ENCODE measurements around the gene RGL3. TPM values are rescaled to one million over a fixed set of nuclear protein-coding genes. Genes with fewer than 3 reads are reported as not detected.

The RGL3 gene
- total and polyA plus RNA-seq, 2 donors (not counting 1 experiment from before 2014, with no cell fraction given), result 0.20 to 4.0 TPM

GRCh38 chr19:11390933-11391680, 28.0 kb downstream of the RGL3 start:
- H3K27ac ChIP-seq (ENCODE audit: insufficient read depth, low read length), result no peak overlapping the region
- no peak overlapping the region for H3K4me3 ChIP-seq (replicated peaks in 1 of 4; ENCODE audit: control extremely low read depth in 1 of 4, insufficient read depth in 1 of 4, low read depth in 3 of 4, low read length in 4 of 4)
- no peak overlapping the region for H3K9ac ChIP-seq (ENCODE audit: insufficient read depth, low read length)
- no peaks in the 10 kb centered on the region for H3K4me1 ChIP-seq (ENCODE audit: control insufficient read depth, extremely low read depth, insufficient read depth, low read length)
- H3K9me3 ChIP-seq (ENCODE audit: control insufficient read depth, insufficient read depth, low read depth, low read length), result no peaks in the 10 kb centered on the region
- no peaks in the 10 kb centered on the region for H3K36me3 ChIP-seq (ENCODE audit: control insufficient read depth, insufficient read depth, low read length)
- H2AFZ ChIP-seq (ENCODE audit: low read length), result no peak overlapping the region
- H3K79me2 ChIP-seq (ENCODE audit: control insufficient read depth, insufficient read depth, low read length), result no peaks in the 10 kb centered on the region
- DNase-seq (ENCODE audit: low read depth in 2 of 2), result no peak
- H4K20me1 ChIP-seq (ENCODE audit: control insufficient read depth, extremely low read depth, insufficient read depth, low read length), result no peaks in the 10 kb centered on the region
- no peak for TF ChIP-seq EZH2 (IDR thresholded peaks at IDR 0.05; ENCODE audit: low read length, missing control alignments)
- TF ChIP-seq CTCF (conservative IDR thresholded peaks at IDR 0.05 in 1 of 2, IDR thresholded peaks at IDR 0.05 in 1 of 2; ENCODE audit: low read depth in 1 of 2, low read length in 2 of 2), result no peak
- H3K4me2 ChIP-seq (ENCODE audit: extremely low read depth, insufficient read depth, low read length), result no peak overlapping the region
- no peaks in the 10 kb centered on the region for H3K27me3 ChIP-seq (ENCODE audit: control insufficient read depth, insufficient read depth, low read length)

- H3K27me3 ChIP-seq (ENCODE audit: control insufficient read depth, insufficient read depth, low read length), result no peaks in the 10 kb centered on the region
- H3K27ac ChIP-seq (ENCODE audit: insufficient read depth, low read length), result no peak overlapping the region
- H3K9me3 ChIP-seq (ENCODE audit: control insufficient read depth, insufficient read depth, low read depth, low read length), result no peaks in the 10 kb centered on the region
- DNase-seq (ENCODE audit: low read depth in 2 of 2), result no peak
- no peak overlapping the region for H3K4me3 ChIP-seq (replicated peaks in 1 of 4; ENCODE audit: control extremely low read depth in 1 of 4, insufficient read depth in 1 of 4, low read depth in 3 of 4, low read length in 4 of 4)
- TF ChIP-seq CTCF (conservative IDR thresholded peaks at IDR 0.05 in 1 of 2, IDR thresholded peaks at IDR 0.05 in 1 of 2; ENCODE audit: low read depth in 1 of 2, low read length in 2 of 2) (no peak), EZH2 (IDR thresholded peaks at IDR 0.05; ENCODE audit: low read length, missing control alignments) (no peak)
- H2AFZ ChIP-seq (ENCODE audit: low read length), result no peak overlapping the region
- H4K20me1 ChIP-seq (ENCODE audit: control insufficient read depth, extremely low read depth, insufficient read depth, low read length), result no peaks in the 10 kb centered on the region
- H3K4me1 ChIP-seq (ENCODE audit: control insufficient read depth, extremely low read depth, insufficient read depth, low read length), result no peaks in the 10 kb centered on the region
- no peak overlapping the region for H3K9ac ChIP-seq (ENCODE audit: insufficient read depth, low read length)
- no peaks in the 10 kb centered on the region for H3K79me2 ChIP-seq (ENCODE audit: control insufficient read depth, insufficient read depth, low read length)
- H3K4me2 ChIP-seq (ENCODE audit: extremely low read depth, insufficient read depth, low read length), result no peak overlapping the region
- H3K36me3 ChIP-seq (ENCODE audit: control insufficient read depth, insufficient read depth, low read length), result no peaks in the 10 kb centered on the region
Observed at GRCh38 chr19:11390359-11390758, 28.8 kb downstream of the RGL3 start.

- H3K4me1 ChIP-seq (ENCODE audit: control insufficient read depth, extremely low read depth, insufficient read depth, low read length), result no peaks in the 10 kb centered on the region
- no peaks in the 10 kb centered on the region for H3K27me3 ChIP-seq (ENCODE audit: control insufficient read depth, insufficient read depth, low read length)
- no peak overlapping the region for H3K4me2 ChIP-seq (ENCODE audit: extremely low read depth, insufficient read depth, low read length)
- H2AFZ ChIP-seq (ENCODE audit: low read length), result no peak overlapping the region
- no peaks in the 10 kb centered on the region for H3K36me3 ChIP-seq (ENCODE audit: control insufficient read depth, insufficient read depth, low read length)
- H3K79me2 ChIP-seq (ENCODE audit: control insufficient read depth, insufficient read depth, low read length), result no peaks in the 10 kb centered on the region
- H4K20me1 ChIP-seq (ENCODE audit: control insufficient read depth, extremely low read depth, insufficient read depth, low read length), result no peaks in the 10 kb centered on the region
- DNase-seq (ENCODE audit: low read depth in 2 of 2), result no peak
- TF ChIP-seq EZH2 (IDR thresholded peaks at IDR 0.05; ENCODE audit: low read length, missing control alignments) (no peak), CTCF (conservative IDR thresholded peaks at IDR 0.05 in 1 of 2, IDR thresholded peaks at IDR 0.05 in 1 of 2; ENCODE audit: low read depth in 1 of 2, low read length in 2 of 2) (no peak)
- H3K27ac ChIP-seq (ENCODE audit: insufficient read depth, low read length), result no peak overlapping the region
- H3K4me3 ChIP-seq (replicated peaks in 1 of 4; ENCODE audit: control extremely low read depth in 1 of 4, insufficient read depth in 1 of 4, low read depth in 3 of 4, low read length in 4 of 4), result no peak overlapping the region
- no peak overlapping the region for H3K9ac ChIP-seq (ENCODE audit: insufficient read depth, low read length)
- no peaks in the 10 kb centered on the region for H3K9me3 ChIP-seq (ENCODE audit: control insufficient read depth, insufficient read depth, low read depth, low read length)
Observed at GRCh38 chr19:11387162-11388034, 31.7 kb downstream of the RGL3 start.
